Right lobe of liver (tissue), 6 donors: Measurements from ENCODE around the gene G2E3. TPM values are rescaled to one million over a fixed set of nuclear protein-coding genes. Genes with fewer than 3 reads are reported as not detected.
"Not testable (repeated sequence)": the region's sequence is repeated elsewhere in the genome, so short reads cannot be mapped to it uniquely, and the experiment has no call there.

Source experiments
- ATAC-seq, 4 donors: fragments of 200-7000 bp; cut with Tn5 transposase; one replicate each; pipeline ENCODE4 v1.9.1; 2020; ENCODE audit warnings: mild to moderate bottlenecking in 4 of 4, moderate library complexity in 4 of 4
- DNase-seq, 3 donors: peaks; one replicate each; pipeline ENCODE4 v3.0.0-alpha.2; 2020
- H3K27ac ChIP-seq, 3 donors: fragments of 200-600 bp; one replicate each; pipeline ENCODE4 v1.8.0; 2022
- H3K27me3 ChIP-seq, 2 donors: fragments of 200-600 bp; one replicate each; pipeline ENCODE4 v1.8.0; 2022
- H3K36me3 ChIP-seq, 4 donors: fragments of 200-600 bp; sonication (generic) in 1 of 4; one replicate each; pipeline versions ENCODE4 v1.5.1 to v1.8.0; 2017 to 2022; ENCODE audit warnings: control low read depth in 1 of 4
- H3K4me1 ChIP-seq, 4 donors: fragments of 200-600 bp; sonication (generic) in 1 of 4; one replicate each; pipeline versions ENCODE4 v1.5.1 to v1.8.0; 2017 to 2022; ENCODE audit warnings: control low read depth in 1 of 4
- H3K4me3 ChIP-seq, 3 donors: fragments of 200-600 bp; one replicate each; pipeline ENCODE4 v1.8.0; 2022
- H3K9me3 ChIP-seq, 4 donors: fragments of 200-600 bp; sonication (generic) in 1 of 4; one replicate each; pipeline versions ENCODE4 v1.5.1 to v1.8.0; 2017 to 2022; ENCODE audit warnings: control low read depth in 1 of 4
- POLR2A ChIP-seq: fragments of 450-650 bp; IDR thresholded peaks from one replicate; pipeline ENCODE4 v1.6.1; 2017; ENCODE audit warnings: antibody characterized with exemption, mild to moderate bottlenecking
- WGBS: methylation state at CpG from one replicate; pipeline ENCODE4 v1.1.6; 2018; ENCODE audit warnings: low coverage, low lambda C conversion rate; ENCODE audit not compliant: insufficient coverage; ENCODE audit errors: missing lambda C conversion rate; 5-methylcytosine and 5-hydroxymethylcytosine counted together
- intact Hi-C, 2 donors: fragments of 100-400 bp; cut with DNase I; formaldehyde crosslinking; loops; one replicate each; pipeline versions ENCODE4 v1.11.2 to v1.14.1; 2022
- total RNA-seq, 6 experiments: library from RNA; depleted of rRNA in 2 of 6; stranded (reverse); fragments of >200 nt in 2 of 6; fragmentation: NEBNext Ultra II Directional in 3 of 6; extraction: Animal tissue kit (Norgen Biotek cat#: 25700) in 3 of 6; gene quantifications; one replicate each; pipeline versions ENCODE4 v1.1.0 to v1.2.4, GENCODE V29; 2016 to 2023
- TF ChIP-seq, protein P1 (sequence below), 4 donors: fragments of 200-600 bp in 3 of 4; fragments of 450-650 bp in 1 of 4; IDR thresholded peaks; one replicate each; pipeline versions ENCODE4 v1.5.1 to v1.8.0; 2016 to 2022; ENCODE audit warnings: antibody characterized with exemption in 4 of 4, mild to moderate bottlenecking in 2 of 4
- donor health status: DM: no; HTN: yes; CAD: no.
- donor health status: DM: no; HTN: no; CAD: no.
- donor health status: DM: no; HTN: no; CAD: no.
- donor health status: DM: no; HTN: yes; CAD: no.
- donor health status: DM: no; HTN: yes; CAD: no.

The G2E3 gene
- total RNA-seq, 6 experiments from 2014 or later = 3.0 to 6.4 (median 4.7) TPM

DNA sequence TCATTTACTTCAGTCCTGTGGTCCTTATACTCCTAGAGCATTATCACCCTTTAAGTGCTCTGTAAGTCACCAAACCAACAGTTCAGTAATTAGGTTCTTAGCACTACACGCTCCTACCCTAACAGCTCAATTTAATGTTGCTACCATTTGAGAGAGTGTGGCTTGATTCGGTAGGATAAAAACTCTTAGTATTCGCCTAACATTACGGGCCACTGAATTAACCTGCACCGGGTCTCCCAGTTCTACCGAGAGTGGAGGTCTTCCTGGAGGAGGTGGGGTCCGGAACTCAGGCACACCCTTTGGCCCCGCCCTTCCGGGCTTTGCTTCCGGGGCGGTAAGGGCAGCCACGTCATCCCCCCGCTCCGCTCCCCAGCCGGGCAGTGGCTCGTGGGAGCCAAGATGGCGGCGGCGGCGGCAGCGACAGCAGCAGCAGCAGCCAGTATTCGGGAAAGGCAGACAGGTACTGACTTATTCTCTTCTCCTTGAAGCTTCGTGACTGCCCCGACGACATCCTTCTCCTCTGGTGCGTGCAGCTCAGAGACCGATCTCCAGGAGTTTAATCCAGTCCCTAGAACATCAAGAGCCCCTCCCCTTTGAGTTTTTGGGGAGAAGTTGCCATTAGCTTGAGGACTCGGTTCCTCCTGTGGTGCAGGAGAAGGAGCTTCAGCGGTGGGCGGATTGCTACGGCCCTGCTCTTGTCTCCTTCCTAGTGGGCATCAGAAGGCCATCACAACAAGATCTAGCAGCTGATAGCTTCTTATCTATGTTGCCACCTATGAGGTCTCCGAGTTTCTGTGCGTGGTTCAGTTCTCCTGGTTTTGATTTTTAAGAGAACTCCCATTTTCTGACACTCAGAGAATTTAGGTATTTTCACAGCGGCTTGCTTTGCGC is 63.2 kb downstream of the G2E3 start, which contains the start of gene SCFD1:
TSS of gene SCFD1 (plus strand) at position 380 of the 891 bp plus-strand sequence. CDS start at position 400, 20 bp downstream.
- H3K36me3 ChIP-seq = no peaks in the 10 kb centered on the region
- under 1% methylated on average over 17 of the region's 35 CpGs for WGBS
- no peaks in the 10 kb centered on the region for H3K27me3 ChIP-seq
- peak; percentile 94 for TF ChIP-seq POLR2A
- TF ChIP-seq, protein P1, sequence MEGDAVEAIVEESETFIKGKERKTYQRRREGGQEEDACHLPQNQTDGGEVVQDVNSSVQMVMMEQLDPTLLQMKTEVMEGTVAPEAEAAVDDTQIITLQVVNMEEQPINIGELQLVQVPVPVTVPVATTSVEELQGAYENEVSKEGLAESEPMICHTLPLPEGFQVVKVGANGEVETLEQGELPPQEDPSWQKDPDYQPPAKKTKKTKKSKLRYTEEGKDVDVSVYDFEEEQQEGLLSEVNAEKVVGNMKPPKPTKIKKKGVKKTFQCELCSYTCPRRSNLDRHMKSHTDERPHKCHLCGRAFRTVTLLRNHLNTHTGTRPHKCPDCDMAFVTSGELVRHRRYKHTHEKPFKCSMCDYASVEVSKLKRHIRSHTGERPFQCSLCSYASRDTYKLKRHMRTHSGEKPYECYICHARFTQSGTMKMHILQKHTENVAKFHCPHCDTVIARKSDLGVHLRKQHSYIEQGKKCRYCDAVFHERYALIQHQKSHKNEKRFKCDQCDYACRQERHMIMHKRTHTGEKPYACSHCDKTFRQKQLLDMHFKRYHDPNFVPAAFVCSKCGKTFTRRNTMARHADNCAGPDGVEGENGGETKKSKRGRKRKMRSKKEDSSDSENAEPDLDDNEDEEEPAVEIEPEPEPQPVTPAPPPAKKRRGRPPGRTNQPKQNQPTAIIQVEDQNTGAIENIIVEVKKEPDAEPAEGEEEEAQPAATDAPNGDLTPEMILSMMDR (IDR thresholded peaks at IDR 0.05) = no peak
- ATAC-seq = peak; percentile 99 to 100 (median 100)
- H3K9me3 ChIP-seq = no peaks in the 10 kb centered on the region
- H3K27ac ChIP-seq = peak within 1 kb of the TSS; percentile 81 to 84 (median 81)
- intact Hi-C loops = no loop called here
- peak; percentile 95 to 96 (median 96) for DNase-seq
- peaks cover 0 to 13% (median 0%) of the 10 kb centered on the region in 4 donors for H3K4me1 ChIP-seq
- peak within 1 kb of the TSS; percentile 71 to 76 (median 72) for H3K4me3 ChIP-seq

DNA sequence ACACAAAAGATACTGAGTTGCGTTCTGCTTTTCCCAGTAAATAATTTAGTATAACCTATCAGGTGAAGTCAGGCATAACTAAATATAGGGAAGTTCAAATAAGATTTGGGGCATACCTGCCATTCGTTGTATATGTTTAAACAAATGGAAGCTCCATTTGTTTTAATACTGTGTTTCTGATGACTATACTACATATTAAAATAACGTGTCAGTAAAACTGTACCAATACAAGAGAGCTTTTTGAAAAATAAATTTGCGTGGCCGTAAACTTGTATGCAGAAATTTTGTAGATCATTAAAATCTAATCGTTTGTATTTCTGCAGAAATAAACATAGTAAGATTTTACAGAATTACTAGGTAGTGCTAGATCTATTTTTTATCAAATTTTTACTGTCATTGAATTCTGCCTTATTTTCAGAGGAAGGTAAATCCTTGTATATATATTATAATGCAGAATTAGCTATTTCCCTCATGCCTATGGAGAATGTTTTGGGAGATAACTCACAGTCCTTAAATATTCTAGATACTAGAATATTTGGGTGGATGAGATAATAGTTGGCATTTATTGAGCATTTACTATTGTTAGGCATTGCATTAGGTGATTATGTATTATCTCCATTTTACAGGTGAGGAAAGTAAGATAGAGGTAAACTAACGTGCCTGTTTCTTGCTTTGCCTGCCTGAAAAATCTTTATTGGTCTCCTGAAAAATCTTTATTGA is 64.6 kb downstream of the G2E3 start:
- peaks cover 0 to 2% (median 0%) of the 10 kb centered on the region in 4 donors for H3K36me3 ChIP-seq
- no peaks in the 10 kb centered on the region for H3K27me3 ChIP-seq
- H3K27ac ChIP-seq = no peak overlapping the region
- H3K4me1 ChIP-seq = peaks cover 0 to 13% (median 0%) of the 10 kb centered on the region in 4 donors
- intact Hi-C loops = no loop called here
- no peaks in the 10 kb centered on the region for H3K9me3 ChIP-seq
- peak overlapping the region; percentile 71 to 76 (median 72) for H3K4me3 ChIP-seq
- 57% methylated on average over 7 of the region's 7 CpGs for WGBS
- DNase-seq (no peak), ATAC-seq (no peak)
- TF ChIP-seq POLR2A = no peak
- TF ChIP-seq, protein P1 (IDR thresholded peaks at IDR 0.05) = no peak

DNA sequence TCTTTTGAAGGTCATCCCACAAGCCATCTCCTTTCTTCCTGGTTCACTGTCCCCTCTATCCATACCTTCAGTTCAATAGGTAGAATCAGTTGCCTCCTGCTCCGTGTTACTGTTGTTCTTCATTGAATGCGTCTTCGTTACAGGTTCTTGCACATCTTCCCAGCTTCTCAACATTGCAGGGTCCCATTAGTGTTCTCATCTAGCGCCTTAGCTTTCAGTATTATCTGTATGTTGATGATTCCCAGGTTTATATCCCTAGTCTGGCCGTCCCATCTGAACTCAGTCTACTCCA is 65.1 kb downstream of the G2E3 start:
- Histone ChIP-seq H3K27ac (no peak overlapping the region), H3K9me3 (no peaks in the 10 kb centered on the region), H3K4me1 (peaks cover 0 to 13% (median 0%) of the 10 kb centered on the region in 4 donors), H3K27me3 (no peaks in the 10 kb centered on the region), H3K4me3 (no peak overlapping the region), H3K36me3 (peaks cover 0 to 4% (median 0%) of the 10 kb centered on the region in 4 donors)
- no peak for TF ChIP-seq POLR2A
- TF ChIP-seq, protein P1 (IDR thresholded peaks at IDR 0.05) = no peak
- no peak for ATAC-seq
- intact Hi-C loops = no loop called here
- no peak for DNase-seq
- 92% methylated on average over 5 of the region's 5 CpGs for WGBS

DNA sequence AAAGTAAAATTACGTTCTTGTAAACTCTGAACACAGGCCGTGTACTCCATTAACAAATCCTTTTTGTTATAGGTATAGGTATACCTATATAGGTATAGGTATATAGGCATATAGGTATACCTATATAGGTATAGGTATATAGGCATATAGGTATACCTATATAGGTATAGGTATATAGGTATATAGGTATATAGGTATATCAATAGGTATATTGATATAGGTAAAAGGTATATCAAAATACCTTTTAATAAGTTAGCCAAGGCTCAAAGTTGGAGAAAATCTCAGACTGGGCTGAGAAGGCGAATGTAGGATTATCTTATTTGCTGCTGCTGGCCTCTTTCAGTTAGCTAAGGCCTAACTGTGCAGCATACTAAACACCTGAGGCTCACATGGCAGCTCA is 66.6 kb downstream of the G2E3 start:
- ATAC-seq (no peak), DNase-seq (no peak)
- peaks cover 0 to 7% (median 2%) of the 10 kb centered on the region in 4 donors for H3K36me3 ChIP-seq
- no peaks in the 10 kb centered on the region for H3K9me3 ChIP-seq
- no peak overlapping the region for H3K4me3 ChIP-seq
- H3K27me3 ChIP-seq = no peaks in the 10 kb centered on the region
- H3K4me1 ChIP-seq = peaks cover 0 to 13% (median 0%) of the 10 kb centered on the region in 4 donors
- 78% methylated on average over 3 of the region's 3 CpGs for WGBS
- H3K27ac ChIP-seq = no peak overlapping the region
- TF ChIP-seq, protein P1 (IDR thresholded peaks at IDR 0.05) = no peak
- TF ChIP-seq POLR2A = no peak
- intact Hi-C loops = no loop called here

DNA sequence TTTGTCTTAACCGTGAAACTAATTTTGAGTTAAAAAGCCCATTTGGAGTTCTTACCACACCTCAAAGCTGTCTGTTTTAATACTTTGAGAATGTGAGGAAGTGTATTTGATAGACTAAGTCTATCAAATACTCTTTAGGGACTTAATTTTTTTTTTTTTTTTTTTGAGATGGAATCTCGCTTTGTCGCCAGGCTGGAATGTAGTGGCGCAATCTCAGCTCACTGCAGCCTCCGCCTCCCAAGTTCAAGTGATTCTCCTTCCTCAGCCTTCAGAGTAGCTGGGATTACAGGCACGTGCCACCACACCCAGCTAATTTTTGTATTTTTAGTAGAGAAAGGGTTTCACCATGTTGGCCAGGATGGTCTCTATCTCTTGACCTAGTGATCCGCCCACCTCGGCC is 70.5 kb downstream of the G2E3 start:
- H3K4me1 ChIP-seq, H3K9me3 ChIP-seq, DNase-seq, ATAC-seq, H3K4me3 ChIP-seq, H3K27ac ChIP-seq, H3K27me3 ChIP-seq, intact Hi-C loops: not testable (repeated sequence)
- WGBS = 95% methylated on average over 8 of the region's 8 CpGs
- H3K36me3 ChIP-seq = peaks cover 0 to 18% (median 5%) of the 10 kb centered on the region in 4 donors
